ENCODE results near the gene ZNF365. TPM values are rescaled to one million over a fixed set of nuclear protein-coding genes. Genes with fewer than 3 reads are reported as not detected.
A peak's percentile ranks its signal among the peaks of the same experiment; 100 is the strongest.
"Not testable (repeated sequence)": the region's sequence is repeated elsewhere in the genome, so short reads cannot be mapped to it uniquely, and the experiment has no call there.

Gene ZNF365, protein sequence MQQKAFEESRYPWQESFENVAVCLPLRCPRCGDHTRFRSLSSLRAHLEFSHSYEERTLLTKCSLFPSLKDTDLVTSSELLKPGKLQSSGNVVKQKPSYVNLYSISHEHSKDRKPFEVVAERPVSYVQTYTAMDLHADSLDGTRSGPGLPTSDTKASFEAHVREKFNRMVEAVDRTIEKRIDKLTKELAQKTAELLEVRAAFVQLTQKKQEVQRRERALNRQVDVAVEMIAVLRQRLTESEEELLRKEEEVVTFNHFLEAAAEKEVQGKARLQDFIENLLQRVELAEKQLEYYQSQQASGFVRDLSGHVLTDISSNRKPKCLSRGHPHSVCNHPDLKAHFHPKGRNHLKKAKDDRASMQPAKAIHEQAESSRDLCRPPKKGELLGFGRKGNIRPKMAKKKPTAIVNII
- 3.4 and 10.1 TPM in 2 replicates for total RNA-seq (2014; rRNA removed; shearing (Covaris generic); ENCODE audit: low replicate concordance)

DNA sequence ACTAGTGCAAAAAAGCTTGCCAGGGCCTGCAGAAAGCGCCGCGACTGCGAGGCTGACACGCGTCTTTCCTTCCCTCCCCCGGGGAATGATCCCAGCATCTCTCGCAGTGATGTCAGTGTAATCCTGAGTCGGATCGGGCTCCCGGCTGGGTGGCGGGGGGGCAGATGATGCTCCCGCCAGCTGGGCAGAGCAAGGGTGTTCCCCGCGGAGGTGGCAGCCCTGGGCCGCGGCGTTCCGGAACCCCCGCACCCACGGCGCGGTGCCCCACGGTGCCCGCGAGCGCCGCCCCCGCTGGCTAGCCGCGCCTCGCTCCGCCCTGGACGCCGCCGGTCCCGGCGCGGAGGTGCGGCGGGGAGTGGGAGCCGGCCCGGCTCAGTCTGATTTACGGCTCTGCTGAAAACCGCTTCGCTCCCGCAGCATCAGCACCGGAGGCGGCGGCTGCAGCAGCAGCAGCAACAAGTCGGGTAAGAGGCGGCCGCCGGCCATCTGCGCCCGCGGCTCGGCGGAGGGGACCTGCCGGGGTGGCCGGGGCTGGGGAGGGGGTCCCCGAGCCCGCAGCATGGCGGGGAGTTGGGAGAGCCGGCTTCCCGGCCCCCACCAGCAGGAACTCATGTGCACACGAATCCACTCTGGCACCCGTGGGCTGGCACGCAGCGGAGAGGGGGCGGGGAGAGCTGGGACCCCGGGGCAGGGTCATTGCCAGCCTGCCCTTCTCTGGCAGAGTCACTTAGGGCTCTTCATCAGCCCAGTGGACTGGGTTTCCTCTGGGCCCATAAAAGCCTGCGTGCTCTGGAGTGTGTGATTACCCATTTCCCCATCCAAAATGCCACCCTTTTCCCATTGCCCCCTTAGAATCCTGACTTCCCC, at the start of gene ZNF365:
Gene ZNF365, plus strand, starts transcription at position 375 of the 867 bp plus-strand sequence. CDS start 1,825 bp downstream, outside the sequence.
- peak; percentile 49 for DNase-seq (ENCODE audit: low read depth)

DNA sequence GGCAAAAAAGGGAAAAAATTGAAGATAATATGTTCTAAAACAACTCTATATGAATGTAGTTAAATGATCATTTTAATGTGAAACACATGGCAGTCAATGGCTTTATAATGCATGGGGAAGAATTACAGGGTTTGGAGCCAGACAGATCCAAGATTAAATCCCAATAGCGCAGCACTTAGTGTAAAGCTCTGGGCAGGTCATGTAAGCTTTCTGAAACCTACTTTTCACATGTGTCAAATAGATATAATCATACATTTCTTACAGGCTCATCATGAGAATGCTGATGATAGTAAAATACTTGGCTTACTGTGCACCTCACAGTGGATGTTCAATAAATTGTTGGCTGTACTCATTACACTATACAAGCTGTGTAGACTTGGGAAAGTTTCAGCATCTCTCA, 48.0 kb upstream of the ZNF365 start:
- no peak for DNase-seq (ENCODE audit: low read depth)
- in situ Hi-C loops (cut with HindIII; ENCODE audit: low pct_unique_long_range_greater_than_20kb, low sequenced_read_pairs) = no loop called here

More for the DNA sequence above, at the start of gene ZNF365:
- in situ Hi-C loops (cut with HindIII; ENCODE audit: low pct_unique_long_range_greater_than_20kb, low sequenced_read_pairs) = no loop called here

DNA sequence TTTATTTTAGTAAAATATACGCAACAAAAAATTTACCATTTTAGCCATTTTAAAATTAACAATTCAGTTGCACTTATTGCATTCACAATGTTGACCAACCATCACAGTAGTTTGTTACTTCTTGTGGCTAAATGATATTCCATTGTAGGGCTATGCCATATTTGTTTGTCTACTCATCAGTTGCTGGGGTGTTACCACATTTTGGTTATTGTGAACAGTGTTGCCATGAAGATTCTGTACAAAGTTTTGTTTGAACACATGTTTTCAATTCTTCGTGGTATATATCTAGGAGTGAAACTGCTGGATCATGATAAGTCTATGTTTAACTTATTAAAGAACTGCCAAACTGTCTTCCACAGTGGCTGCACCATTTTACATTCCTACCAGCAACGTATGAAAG, 46.3 kb upstream of the ZNF365 start:
- in situ Hi-C loops (cut with HindIII; ENCODE audit: low pct_unique_long_range_greater_than_20kb, low sequenced_read_pairs) = no loop called here
- DNase-seq (ENCODE audit: low read depth) = no peak

DNA sequence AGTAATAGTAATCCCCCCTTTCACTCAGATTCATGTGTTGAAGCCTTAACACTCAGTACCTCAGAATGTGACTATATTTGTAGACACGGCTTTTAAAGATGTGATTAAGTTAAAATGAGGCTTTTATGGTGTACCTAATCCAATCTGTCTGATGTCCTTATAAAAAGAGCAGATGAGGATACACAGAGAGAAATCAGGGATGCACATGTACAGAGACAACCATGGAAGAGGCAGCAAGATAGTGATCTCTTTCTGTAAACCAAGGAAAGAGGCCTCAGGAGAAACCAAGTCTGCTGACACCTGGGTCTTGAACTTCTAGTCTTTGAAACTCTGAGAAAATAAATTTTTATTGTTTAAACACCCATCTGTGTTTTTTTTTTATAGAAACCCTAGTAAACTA, 44.0 kb upstream of the ZNF365 start:
- DNase-seq (ENCODE audit: low read depth) = no peak
- in situ Hi-C loops (cut with HindIII; ENCODE audit: low pct_unique_long_range_greater_than_20kb, low sequenced_read_pairs) = no loop called here

DNA sequence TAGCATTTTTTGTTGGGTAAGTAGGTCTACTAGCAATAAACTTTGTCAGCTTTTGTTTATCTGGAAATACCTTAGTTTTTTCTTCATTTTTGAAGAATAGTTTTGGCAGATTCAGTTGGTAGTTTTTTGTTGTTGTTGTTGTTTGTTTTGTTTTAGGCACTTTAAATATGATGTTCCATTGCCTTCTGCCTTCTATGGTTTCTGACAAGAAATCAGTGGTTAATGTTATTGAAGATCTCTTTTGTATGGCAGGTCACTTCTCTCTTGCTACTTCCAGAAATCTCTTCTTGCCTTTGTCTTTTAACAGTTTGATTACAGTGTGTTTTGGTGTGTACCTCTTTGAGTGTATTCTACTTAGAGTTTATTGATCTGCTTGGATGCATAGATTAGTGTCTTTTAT, 41.8 kb upstream of the ZNF365 start:
- DNase-seq (ENCODE audit: low read depth) = no peak
- in situ Hi-C loops (cut with HindIII; ENCODE audit: low pct_unique_long_range_greater_than_20kb, low sequenced_read_pairs) = no loop called here

DNA sequence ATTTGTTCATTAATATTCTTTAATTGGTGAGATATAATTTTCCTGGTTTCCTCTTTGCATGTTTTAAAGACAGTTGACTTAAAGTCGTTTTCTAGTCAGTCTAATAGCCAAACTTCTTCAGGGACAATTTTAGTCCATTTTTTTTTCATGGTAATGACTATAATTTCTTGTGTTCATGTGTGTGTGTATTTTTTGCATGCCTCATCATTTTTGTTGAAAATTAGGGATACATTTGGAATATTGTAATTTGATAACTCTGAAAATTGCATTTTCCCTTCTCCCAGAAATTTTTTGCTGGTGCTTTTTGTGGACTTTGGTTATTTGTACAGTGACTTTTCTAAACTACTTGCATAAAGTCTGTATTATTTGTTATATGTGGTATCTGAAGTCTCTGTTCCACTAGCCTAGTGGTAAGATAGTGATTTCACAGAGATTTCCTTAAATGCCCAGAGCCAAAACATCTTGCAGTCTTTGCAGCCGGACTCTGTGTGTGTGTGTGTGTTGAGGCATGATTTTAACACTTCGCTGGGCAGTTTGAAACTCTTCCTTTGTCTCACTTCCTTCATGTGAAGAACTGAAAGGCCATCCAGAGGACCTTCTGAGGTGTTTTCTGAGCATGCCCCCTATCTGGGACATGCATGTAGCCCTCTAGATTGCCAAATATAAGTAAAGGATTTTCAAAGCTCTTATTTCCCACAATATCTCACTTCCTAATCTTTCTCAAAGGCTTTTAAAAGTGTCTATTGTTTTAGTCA, 40.9 kb upstream of the ZNF365 start:
- no peak for DNase-seq (ENCODE audit: low read depth)
- in situ Hi-C loops (cut with HindIII; ENCODE audit: low pct_unique_long_range_greater_than_20kb, low sequenced_read_pairs) = no loop called here

DNA sequence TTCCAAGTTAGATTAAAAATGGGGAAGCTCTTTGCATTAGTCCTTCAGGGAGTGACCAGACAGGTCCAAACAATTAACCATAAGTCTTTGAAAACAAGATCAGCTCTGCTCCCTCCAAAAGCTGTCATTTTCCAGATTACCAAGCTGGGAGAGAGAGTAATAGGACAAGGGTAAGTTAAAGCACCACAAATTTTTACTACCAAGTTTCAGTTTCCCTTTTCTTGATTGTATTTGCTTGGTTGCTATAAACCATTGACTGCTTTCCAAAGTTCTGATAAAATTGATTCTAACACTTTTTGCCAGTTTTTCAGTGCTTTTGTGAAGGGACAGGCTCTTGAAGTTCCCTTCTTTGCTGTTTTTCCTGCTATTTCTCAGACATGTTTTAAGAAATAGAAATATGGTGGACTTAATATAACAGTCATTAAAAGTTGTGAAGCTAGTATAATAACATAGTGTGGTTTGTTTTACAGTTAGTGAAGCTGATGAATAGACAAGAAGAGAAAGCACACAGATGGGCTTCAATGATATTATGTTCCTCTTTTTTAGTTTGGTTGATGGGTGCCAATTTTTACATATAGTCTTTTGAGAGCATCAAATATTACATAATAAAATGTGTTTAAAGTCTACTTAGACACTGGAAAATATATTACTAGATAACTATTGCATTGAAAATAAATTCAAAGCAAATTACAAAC, 40.0 kb upstream of the ZNF365 start:
- in situ Hi-C loops (cut with HindIII; ENCODE audit: low pct_unique_long_range_greater_than_20kb, low sequenced_read_pairs) = no loop called here
- no peak for DNase-seq (ENCODE audit: low read depth)

DNA sequence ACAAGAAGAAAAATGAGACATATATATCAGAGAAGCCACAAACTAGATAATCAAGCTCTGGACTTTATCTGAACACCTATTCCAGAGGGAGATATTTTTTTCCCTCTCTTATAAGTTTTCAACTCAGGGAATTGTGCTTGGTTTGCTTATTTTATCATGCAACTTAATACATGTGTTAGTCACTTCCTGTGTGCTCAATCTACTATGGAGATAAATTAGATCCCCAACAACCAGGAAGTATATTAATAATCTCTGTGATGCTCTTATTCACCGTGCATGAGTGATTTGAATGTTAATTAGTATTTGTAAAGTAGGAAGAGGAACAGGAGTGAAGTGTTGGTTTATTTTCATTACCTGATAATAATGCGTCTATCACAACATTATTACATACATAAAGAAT, 38.8 kb upstream of the ZNF365 start:
- DNase-seq (ENCODE audit: low read depth) = peak; percentile 18
- in situ Hi-C loops (cut with HindIII; ENCODE audit: low pct_unique_long_range_greater_than_20kb, low sequenced_read_pairs) = no loop called here

DNA sequence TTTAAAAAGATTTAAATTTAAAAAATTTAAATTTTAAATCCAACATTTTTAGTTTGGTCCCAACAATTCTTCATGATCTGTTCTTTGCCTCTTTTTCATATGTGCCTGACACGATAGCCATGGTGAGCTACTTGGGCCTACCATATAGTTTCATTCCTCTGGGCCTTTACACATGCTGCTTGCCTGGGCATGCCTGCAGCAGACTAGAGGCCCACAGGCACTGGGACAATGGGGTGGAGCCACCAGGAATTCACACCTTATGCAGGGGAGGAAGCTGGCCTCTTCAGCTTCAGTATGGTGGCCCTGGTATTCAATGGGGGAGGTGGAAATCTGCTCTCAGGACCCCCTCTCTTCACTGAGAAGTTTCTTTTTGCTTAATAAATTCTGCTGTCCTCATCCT, 37.8 kb upstream of the ZNF365 start:
- DNase-seq (ENCODE audit: low read depth) = no peak
- in situ Hi-C loops (cut with HindIII; ENCODE audit: low pct_unique_long_range_greater_than_20kb, low sequenced_read_pairs) = no loop called here

DNA sequence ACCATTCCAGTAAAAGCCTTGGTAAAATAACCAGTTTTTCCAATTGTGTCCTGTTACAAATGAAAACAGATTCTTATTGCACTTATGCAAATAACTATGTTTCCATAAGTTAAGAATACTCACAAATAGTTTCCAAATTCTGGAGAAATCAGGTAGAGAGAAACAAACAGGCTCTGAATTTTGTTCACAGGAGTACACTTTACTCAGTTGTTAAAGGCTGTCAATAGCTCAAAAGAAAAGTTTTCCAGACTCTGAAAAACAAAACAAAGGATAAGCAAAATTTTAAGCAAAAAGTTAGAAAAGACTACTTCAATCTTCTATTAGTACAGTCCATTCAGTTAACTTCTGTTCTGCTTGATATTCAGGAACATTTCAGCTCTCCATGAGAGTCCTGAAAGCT, 32.8 kb upstream of the ZNF365 start:
- DNase-seq (ENCODE audit: low read depth) = peak; percentile 23
- in situ Hi-C loops (cut with HindIII; ENCODE audit: low pct_unique_long_range_greater_than_20kb, low sequenced_read_pairs) = no loop called here

DNA sequence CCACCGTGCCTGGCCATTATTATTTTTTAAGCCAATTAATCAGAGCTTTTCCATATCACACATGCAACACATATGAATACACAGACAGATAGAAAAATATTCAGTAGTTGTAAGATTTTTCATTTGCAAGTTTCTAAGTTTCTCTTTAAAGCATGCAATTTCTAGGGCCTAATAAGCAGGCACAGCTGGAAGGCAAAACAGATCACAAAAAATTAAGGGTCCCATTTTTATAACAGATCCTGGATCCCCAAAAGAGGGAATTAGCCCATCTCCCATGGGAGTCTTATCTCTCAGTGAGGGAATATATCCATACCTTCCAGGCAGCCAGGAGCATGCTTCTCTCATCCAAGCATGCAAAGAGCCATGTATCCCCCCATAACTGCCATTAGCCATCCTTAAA, 31.2 kb upstream of the ZNF365 start:
- in situ Hi-C loops (cut with HindIII; ENCODE audit: low pct_unique_long_range_greater_than_20kb, low sequenced_read_pairs) = no loop called here
- no peak for DNase-seq (ENCODE audit: low read depth)

DNA sequence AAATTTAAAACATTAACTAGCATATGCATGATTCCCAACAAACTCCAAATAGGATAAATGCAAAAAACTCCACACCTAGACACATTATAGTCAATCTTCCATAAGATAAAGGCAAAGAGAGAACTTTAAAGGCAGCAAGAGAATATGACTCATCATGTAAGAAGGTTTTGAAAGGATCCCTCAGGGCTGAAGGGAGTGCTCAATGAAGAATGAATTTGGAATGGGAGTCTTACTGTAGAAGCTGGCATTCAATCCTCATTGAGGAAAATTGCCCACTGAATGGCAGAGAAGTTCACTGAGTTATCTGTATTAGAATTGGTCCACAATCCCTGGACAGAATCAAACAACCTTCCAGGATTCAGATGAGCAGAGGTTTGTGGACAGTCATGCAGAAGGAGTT, 26.1 kb upstream of the ZNF365 start:
- in situ Hi-C loops (cut with HindIII; ENCODE audit: low pct_unique_long_range_greater_than_20kb, low sequenced_read_pairs) = no loop called here
- no peak for DNase-seq (ENCODE audit: low read depth)

DNA sequence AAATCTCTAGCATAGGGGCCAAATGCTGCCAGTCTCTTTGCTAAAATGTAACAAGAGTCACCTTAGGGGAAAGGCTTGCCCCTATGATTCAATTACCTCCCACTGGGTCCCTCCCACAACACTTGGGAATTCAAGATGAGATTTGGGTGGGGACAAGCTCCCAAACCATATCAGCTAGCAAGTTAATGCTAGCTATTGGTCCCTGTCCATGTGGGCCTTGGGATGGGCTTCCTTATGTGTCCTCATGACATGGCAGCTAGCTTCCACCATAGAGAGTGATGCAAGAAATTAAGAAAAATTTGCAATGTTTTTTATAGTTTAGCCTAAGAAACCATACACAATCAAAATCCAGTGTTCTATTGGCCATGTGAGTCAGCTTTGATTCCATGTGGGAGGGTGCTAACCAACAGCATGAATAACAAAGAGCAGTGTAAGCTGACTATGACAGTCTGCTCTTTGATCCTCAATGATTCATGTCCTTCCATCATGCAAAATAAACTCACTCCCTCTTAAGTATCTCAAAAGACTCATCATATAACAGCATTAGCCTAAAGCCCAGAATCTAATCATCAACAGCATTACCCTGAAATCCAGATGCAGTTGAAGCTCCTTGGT, 21.7 kb upstream of the ZNF365 start:
- in situ Hi-C loops (cut with HindIII; ENCODE audit: low pct_unique_long_range_greater_than_20kb, low sequenced_read_pairs) = no loop called here
- no peak for DNase-seq (ENCODE audit: low read depth)

DNA sequence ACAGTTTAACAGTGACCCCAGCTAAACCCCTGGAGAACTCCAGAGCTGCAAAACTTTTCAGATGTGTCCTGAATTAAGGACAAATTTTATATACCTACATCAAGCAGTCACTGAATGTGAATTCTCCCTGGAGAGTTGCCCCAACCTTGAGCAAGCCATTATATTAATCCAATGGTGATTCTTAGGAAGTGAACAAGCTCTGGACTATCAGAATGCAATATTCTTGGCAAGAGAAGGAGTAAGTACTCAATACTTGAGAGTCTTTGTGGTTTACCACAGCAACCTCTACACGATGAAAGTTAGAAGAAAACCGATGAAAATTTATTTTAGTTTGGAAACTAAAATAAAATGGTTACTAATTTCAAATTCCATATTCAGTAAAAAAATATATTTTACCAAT, 19.3 kb upstream of the ZNF365 start:
- DNase-seq (ENCODE audit: low read depth) = no peak
- in situ Hi-C loops (cut with HindIII; ENCODE audit: low pct_unique_long_range_greater_than_20kb, low sequenced_read_pairs) = no loop called here

DNA sequence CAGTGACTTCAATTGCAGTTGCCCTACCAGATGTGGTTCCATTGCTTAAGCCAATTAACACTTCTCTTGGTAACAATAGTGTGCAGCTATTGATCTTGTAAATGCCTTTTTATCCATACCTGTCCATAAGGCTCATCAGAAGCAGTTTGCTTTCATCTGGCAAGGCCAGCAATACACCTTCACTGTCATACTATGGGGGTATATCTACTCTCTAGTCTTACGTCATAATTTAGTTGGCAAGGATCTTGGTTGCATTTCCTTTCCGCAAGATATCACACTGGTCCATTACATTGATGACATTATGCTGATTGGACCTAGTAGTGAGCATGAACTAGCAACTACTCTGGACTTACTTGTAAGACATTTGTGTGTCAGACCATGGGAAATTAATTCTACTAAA, 17.7 kb upstream of the ZNF365 start:
- in situ Hi-C loops (cut with HindIII; ENCODE audit: low pct_unique_long_range_greater_than_20kb, low sequenced_read_pairs) = no loop called here
- no peak for DNase-seq (ENCODE audit: low read depth)

DNA sequence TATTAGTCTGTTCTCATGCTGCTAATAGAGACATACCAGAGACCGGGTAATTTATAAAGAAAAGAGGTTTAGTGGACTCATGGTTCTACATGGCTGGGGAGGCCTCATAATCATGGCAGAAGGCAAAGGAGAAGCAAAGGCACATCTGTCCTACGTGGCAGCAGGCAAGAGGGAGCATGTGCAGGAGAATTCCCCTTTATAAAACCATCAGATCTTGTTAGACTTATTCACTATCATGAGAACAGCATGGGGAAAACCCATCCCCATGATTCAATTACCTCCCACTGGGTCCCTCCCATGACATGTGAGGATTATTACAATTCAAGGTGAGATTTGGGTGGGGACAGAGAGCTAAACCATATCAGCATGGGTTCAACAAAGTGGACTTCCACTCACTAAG, 16.0 kb upstream of the ZNF365 start:
- in situ Hi-C loops (cut with HindIII; ENCODE audit: low pct_unique_long_range_greater_than_20kb, low sequenced_read_pairs); DNase-seq (ENCODE audit: low read depth): not testable (repeated sequence)

DNA sequence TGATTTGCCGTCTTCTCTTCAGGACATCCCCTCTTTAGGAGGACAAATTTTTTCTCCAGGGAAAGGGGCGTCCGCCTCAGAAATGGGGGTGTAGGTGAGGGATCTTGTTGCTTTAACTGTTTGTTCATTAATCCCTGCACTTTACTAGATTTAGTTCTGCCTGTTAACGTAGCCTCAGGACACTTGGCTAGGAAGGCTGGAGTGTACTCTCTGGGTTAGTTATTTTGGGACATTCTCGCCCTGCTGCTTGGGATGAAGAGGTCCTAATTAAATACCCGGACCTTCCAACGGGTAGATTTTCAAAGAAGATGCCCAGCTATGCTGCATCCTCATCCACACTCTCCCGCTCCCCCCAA, 552 bp upstream of the ZNF365 start:
- no peak for DNase-seq (ENCODE audit: low read depth)
- in situ Hi-C loops (cut with HindIII; ENCODE audit: low pct_unique_long_range_greater_than_20kb, low sequenced_read_pairs) = no loop called here

Data from Caki2 (cell line).